Parietal lobe (tissue), 2 donors: Measurements from ENCODE around the gene CTSF. TPM values are rescaled to one million over a fixed set of nuclear protein-coding genes. Genes with fewer than 3 reads are reported as not detected.

Source experiments
- small RNA-seq: library from RNA; depleted of rRNA; stranded (forward); fragments of <200 nt; gene quantifications from one replicate; pipeline ENCODE3, GENCODE V24; 2014; ENCODE audit warnings: low replicate concordance
- total RNA-seq: library from RNA; depleted of rRNA; stranded (reverse); fragments of >200 nt; gene quantifications from one replicate; pipeline ENCODE4 v1.2.3, GENCODE V29; 2014

Gene CTSF
- total RNA-seq: 47.9 TPM

DNA sequence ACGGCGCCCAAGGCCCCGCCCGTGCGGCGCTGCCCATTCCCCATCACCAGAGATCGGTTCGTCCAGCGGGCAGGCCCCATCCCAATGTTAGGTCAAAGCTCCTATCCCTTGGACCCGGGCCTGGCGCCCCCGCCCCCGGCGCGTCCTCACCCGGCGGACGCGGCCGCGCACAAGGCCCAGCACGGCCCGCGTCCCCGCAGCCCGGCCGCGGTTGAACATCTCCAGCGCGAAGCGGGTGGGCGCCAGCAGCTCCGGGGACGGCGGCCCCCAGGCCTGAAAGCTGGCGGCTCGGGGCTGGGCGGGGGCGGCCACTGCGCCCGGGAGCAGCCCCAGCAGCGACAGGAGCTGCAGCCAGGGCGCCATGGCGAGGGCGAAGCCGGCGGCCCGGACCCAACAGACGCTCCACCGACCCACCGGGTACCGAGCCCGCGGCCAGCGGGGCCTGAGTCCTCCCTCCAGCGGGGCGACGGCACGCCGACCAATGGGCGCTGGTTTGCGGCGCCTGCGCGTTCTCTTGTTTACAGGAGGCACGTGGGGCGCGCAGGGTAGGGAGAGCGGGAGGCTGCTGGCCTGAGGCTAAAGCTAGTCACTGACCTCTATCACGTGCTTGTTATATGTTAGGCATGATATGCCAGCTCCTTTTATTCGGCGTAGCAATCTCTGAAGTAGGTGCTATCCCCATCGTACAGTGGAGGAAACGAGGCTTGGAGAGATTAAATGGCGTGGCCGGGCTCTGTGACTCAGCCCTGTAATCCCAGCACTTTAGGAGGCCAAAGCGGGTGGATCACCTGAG, at the start of gene CTSF:
Gene CTSF, minus strand, starts transcription at position 483 of the 793 bp plus-strand sequence. Its CDS starts 120 bp downstream, at position 363.

DNA sequence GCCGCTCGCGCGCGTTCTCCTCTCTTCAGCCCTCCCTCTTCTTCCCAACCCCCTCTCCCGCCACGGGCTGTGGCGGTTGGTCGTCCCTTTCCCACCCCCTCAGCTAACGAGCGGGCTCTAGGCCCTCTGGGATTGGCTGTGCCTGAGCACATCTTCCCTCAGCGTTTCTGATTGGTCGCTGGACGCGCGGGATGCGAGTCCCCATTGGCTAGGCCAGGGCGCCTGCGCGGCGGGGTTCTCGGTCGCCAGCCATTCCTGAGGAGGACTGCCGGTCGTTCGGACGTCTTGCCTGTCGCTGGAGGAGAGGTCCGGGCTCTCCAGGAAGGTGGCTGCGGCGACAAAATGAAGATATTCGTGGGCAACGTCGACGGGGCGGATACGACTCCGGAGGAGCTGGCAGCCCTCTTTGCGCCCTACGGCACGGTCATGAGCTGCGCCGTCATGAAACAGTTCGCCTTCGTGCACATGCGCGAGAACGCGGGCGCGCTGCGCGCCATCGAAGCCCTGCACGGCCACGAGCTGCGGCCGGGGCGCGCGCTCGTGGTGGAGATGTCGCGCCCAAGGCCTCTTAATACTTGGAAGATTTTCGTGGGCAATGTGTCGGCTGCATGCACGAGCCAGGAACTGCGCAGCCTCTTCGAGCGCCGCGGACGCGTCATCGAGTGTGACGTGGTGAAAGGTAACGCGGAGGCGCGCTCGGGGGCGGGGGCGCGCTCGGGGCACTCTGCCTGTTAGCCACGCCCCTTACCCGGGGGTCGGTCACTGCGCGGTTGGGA, 48.2 kb upstream of the CTSF start, which contains the start of gene RBM14:
Gene RBM14, plus strand, starts transcription at position 252 of the 776 bp plus-strand sequence. Its CDS starts 91 bp downstream, at position 343.

GRCh38 chr11:66592457-66593302, 24.3 kb upstream of the CTSF start, which contains the start of the genes CCDC87 and CCS:
Gene CCDC87, minus strand, starts transcription at chr11:66593063. Its CDS starts 48 bp downstream, at chr11:66593015.
Gene CCS, plus strand, starts transcription at chr11:66593185. Its CDS starts 77 bp downstream, at chr11:66593262.

GRCh38 chr11:66546368-66546965, 21.9 kb downstream of the CTSF start, which contains the start of gene ACTN3:
Gene ACTN3, plus strand, starts transcription at chr11:66546903. Its CDS starts 35 bp downstream, at chr11:66546938.

GRCh38 chr11:66545701-66546367, 22.6 kb downstream of the CTSF start, which contains the start of gene ZDHHC24:
Gene ZDHHC24, minus strand, starts transcription at chr11:66546048. Its CDS starts 45 bp downstream, at chr11:66546003.

Small RNAs within 50 kb of the gene (small RNA-seq; reads per million reads assigned to genes)
- not detected for gene RNU4-39P

Other genes with a start within 250 kb of the CTSF start
- gene RIN1, start 232.2 kb downstream of the CTSF start, total RNA-seq: 0.94 TPM
- gene BRMS1, start 223.5 kb downstream of the CTSF start, total RNA-seq: 13.8 TPM
- gene B4GAT1, start 221.0 kb downstream of the CTSF start, total RNA-seq: 60.4 TPM
- gene SLC29A2, start 196.8 kb downstream of the CTSF start, total RNA-seq: 4.4 TPM
- gene NPAS4, start 147.6 kb downstream of the CTSF start, total RNA-seq: 2.2 TPM
- gene MRPL11, start 129.8 kb downstream of the CTSF start, total RNA-seq: 11.6 TPM
- gene PELI3, start 101.7 kb downstream of the CTSF start, total RNA-seq: 24.7 TPM
- gene DPP3, start 88.2 kb downstream of the CTSF start, total RNA-seq: 40.4 TPM
- gene BBS1, start 58.0 kb downstream of the CTSF start, total RNA-seq: 107 TPM
- 5.9 TPM for gene ZDHHC24, start 22.6 kb downstream of the CTSF start, total RNA-seq
- not detected for gene ACTN3, start 21.7 kb downstream of the CTSF start, total RNA-seq
- 0.63 TPM for gene CCDC87, start 24.5 kb upstream of the CTSF start, total RNA-seq
- 36.9 TPM for gene CCS, start 24.6 kb upstream of the CTSF start, total RNA-seq
- 82.3 TPM for gene RBM14, start 48.0 kb upstream of the CTSF start, total RNA-seq
- gene RBM4, start 70.1 kb upstream of the CTSF start, total RNA-seq: 167 TPM
- gene RBM4B, start 109.3 kb upstream of the CTSF start, total RNA-seq: 110 TPM
- gene SPTBN2, start 160.6 kb upstream of the CTSF start, total RNA-seq: 182 TPM